ENCODE data around the gene USP36. TPM values are rescaled to one million over a fixed set of nuclear protein-coding genes. Genes with fewer than 3 reads are reported as not detected.

USP36 gene
- polyA plus RNA-seq, 1 donor (not counting 4 experiments of a cell fraction or from before 2014, with no cell fraction given): 25.2 TPM

GRCh38 chr17:78873519-78874340, 33.1 kb upstream of the USP36 start:
- H3K9me1 ChIP-seq (ENCODE audit: control insufficient read depth, extremely low read depth, insufficient read depth, low read length): no peaks in the 10 kb centered on the region
- H3K4me2 ChIP-seq (ENCODE audit: control insufficient read depth, extremely low read depth, insufficient read depth, low read depth, low read length): no peak overlapping the region
- DNase-seq (ENCODE audit: low read depth, low spot score) (no peak), FAIRE-seq (no peak)
- no peak overlapping the region for H2AFZ ChIP-seq (ENCODE audit: control insufficient read depth, low read length)
- H3K9ac ChIP-seq (ENCODE audit: control insufficient read depth, extremely low read depth, insufficient read depth, low read length): no peak overlapping the region
- H3K4me3 ChIP-seq (ENCODE audit: control insufficient read depth in 2 of 3, extremely low read depth in 1 of 3, insufficient read depth in 2 of 3, low read depth in 1 of 3, low read length in 3 of 3): no peak overlapping the region
- H3K79me2 ChIP-seq (ENCODE audit: control insufficient read depth, insufficient read depth, low read length): no peaks in the 10 kb centered on the region
- H3K27ac ChIP-seq (ENCODE audit: control insufficient read depth, insufficient read depth, low read length): no peak overlapping the region
- H3K36me3 ChIP-seq (ENCODE audit: control insufficient read depth in 2 of 2, extremely low read depth in 1 of 2, insufficient read depth in 2 of 2, low read length in 2 of 2): no peaks in the 10 kb centered on the region
- no peaks in the 10 kb centered on the region for H3K9me3 ChIP-seq (ENCODE audit: control insufficient read depth, low read depth, low read length)
- H3K4me1 ChIP-seq (ENCODE audit: control insufficient read depth, extremely low read depth, insufficient read depth, low read length): no peaks in the 10 kb centered on the region
- dilution Hi-C loops (cut with MboI; ENCODE audit: extremely low pct_ligation_motif_present, low sequenced_read_pairs): no loop called here
- no peaks in the 10 kb centered on the region for H3K27me3 ChIP-seq (ENCODE audit: control insufficient read depth, extremely low read depth, insufficient read depth, low read length)
- H4K20me1 ChIP-seq (ENCODE audit: control insufficient read depth, extremely low read depth, insufficient read depth, low read length): no peaks in the 10 kb centered on the region
- TF ChIP-seq, protein P1, sequence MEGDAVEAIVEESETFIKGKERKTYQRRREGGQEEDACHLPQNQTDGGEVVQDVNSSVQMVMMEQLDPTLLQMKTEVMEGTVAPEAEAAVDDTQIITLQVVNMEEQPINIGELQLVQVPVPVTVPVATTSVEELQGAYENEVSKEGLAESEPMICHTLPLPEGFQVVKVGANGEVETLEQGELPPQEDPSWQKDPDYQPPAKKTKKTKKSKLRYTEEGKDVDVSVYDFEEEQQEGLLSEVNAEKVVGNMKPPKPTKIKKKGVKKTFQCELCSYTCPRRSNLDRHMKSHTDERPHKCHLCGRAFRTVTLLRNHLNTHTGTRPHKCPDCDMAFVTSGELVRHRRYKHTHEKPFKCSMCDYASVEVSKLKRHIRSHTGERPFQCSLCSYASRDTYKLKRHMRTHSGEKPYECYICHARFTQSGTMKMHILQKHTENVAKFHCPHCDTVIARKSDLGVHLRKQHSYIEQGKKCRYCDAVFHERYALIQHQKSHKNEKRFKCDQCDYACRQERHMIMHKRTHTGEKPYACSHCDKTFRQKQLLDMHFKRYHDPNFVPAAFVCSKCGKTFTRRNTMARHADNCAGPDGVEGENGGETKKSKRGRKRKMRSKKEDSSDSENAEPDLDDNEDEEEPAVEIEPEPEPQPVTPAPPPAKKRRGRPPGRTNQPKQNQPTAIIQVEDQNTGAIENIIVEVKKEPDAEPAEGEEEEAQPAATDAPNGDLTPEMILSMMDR (optimal IDR thresholded peaks at IDR 0.05 in 1 of 3, IDR thresholded peaks at IDR 0.05 in 1 of 3, conservative IDR thresholded peaks at IDR 0.05 in 1 of 3; ENCODE audit: extremely low read depth in 1 of 3, insufficient read depth in 2 of 3, low read length in 3 of 3): no peak
- no peak for TF ChIP-seq EZH2 (IDR thresholded peaks at IDR 0.05; ENCODE audit: low read length)

DNA sequence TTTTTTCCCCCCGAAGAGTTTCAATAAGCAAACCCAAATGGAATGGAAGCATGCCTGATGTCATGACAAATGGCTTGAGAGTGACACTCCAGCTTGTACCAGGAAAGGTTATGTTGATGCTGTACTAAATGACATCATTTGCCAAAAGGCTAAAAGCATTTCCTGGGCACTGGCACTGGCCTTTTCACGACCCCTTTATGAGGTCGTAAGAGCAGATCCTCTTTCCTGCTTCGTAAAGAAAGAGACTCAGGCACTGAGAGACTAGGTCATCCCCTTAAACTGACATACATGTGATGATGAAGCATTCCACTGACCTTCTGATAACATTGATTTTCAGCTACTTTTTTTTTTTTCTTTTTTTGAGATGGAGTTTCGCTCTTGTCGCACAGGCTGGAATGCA, 31.9 kb upstream of the USP36 start:
- no peaks in the 10 kb centered on the region for H4K20me1 ChIP-seq (ENCODE audit: control insufficient read depth, extremely low read depth, insufficient read depth, low read length)
- FAIRE-seq (no peak), DNase-seq (ENCODE audit: low read depth, low spot score) (no peak)
- dilution Hi-C loops (cut with MboI; ENCODE audit: extremely low pct_ligation_motif_present, low sequenced_read_pairs): no loop called here
- H3K36me3 ChIP-seq (ENCODE audit: control insufficient read depth in 2 of 2, extremely low read depth in 1 of 2, insufficient read depth in 2 of 2, low read length in 2 of 2): no peaks in the 10 kb centered on the region
- H2AFZ ChIP-seq (ENCODE audit: control insufficient read depth, low read length): no peak overlapping the region
- H3K4me2 ChIP-seq (ENCODE audit: control insufficient read depth, extremely low read depth, insufficient read depth, low read depth, low read length): no peak overlapping the region
- no peak overlapping the region for H3K27ac ChIP-seq (ENCODE audit: control insufficient read depth, insufficient read depth, low read length)
- no peaks in the 10 kb centered on the region for H3K4me1 ChIP-seq (ENCODE audit: control insufficient read depth, extremely low read depth, insufficient read depth, low read length)
- no peak overlapping the region for H3K4me3 ChIP-seq (ENCODE audit: control insufficient read depth in 2 of 3, extremely low read depth in 1 of 3, insufficient read depth in 2 of 3, low read depth in 1 of 3, low read length in 3 of 3)
- H3K9me3 ChIP-seq (ENCODE audit: control insufficient read depth, low read depth, low read length): no peaks in the 10 kb centered on the region
- TF ChIP-seq, protein P1 (optimal IDR thresholded peaks at IDR 0.05 in 1 of 3, IDR thresholded peaks at IDR 0.05 in 1 of 3, conservative IDR thresholded peaks at IDR 0.05 in 1 of 3; ENCODE audit: extremely low read depth in 1 of 3, insufficient read depth in 2 of 3, low read length in 3 of 3): no peak
- no peak for TF ChIP-seq EZH2 (IDR thresholded peaks at IDR 0.05; ENCODE audit: low read length)
- no peaks in the 10 kb centered on the region for H3K27me3 ChIP-seq (ENCODE audit: control insufficient read depth, extremely low read depth, insufficient read depth, low read length)
- no peaks in the 10 kb centered on the region for H3K79me2 ChIP-seq (ENCODE audit: control insufficient read depth, insufficient read depth, low read length)
- no peaks in the 10 kb centered on the region for H3K9me1 ChIP-seq (ENCODE audit: control insufficient read depth, extremely low read depth, insufficient read depth, low read length)
- H3K9ac ChIP-seq (ENCODE audit: control insufficient read depth, extremely low read depth, insufficient read depth, low read length): no peak overlapping the region
